ENCODE results near the gene CPN1.
"Not testable (repeated sequence)": the region's sequence is repeated elsewhere in the genome, so short reads cannot be mapped to it uniquely, and the experiment has no call there.

CPN1 gene

GRCh38 chr10:100024748-100025147 is 56.9 kb downstream of the CPN1 start:
- no peak for DNase-seq (ENCODE audit: low read depth in 2 of 2, low spot score in 1 of 2)

GRCh38 chr10:100022403-100022802 is 59.3 kb downstream of the CPN1 start:
- DNase-seq (ENCODE audit: low read depth in 2 of 2, low spot score in 1 of 2): no peak

DNA sequence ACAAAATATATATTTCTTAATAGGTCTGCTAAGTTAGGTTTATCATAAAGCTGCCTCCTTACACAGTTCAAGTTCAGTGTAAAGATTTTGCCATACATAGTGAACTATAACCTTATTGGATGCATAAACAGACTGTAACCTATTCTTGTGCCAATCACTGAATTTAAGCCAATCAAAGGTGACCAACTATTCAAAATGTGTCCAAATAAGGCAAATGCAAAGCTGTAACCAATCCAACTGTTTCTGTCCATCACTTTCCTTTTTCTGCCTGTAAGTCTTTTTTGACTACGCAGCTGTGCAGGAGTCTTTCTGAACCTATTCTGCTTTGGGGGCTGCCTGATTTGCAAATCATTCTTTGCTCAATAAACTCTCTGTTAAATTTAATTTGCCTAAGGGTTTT is 60.3 kb downstream of the CPN1 start:
- DNase-seq (ENCODE audit: low read depth in 2 of 2, low spot score in 1 of 2): no peak

GRCh38 chr10:100020886-100021253 is 60.8 kb downstream of the CPN1 start:
- no peak for DNase-seq (ENCODE audit: low read depth in 2 of 2, low spot score in 1 of 2)

GRCh38 chr10:100020142-100020885 is 61.4 kb downstream of the CPN1 start:
- DNase-seq (ENCODE audit: low read depth in 2 of 2, low spot score in 1 of 2): no peak

DNA sequence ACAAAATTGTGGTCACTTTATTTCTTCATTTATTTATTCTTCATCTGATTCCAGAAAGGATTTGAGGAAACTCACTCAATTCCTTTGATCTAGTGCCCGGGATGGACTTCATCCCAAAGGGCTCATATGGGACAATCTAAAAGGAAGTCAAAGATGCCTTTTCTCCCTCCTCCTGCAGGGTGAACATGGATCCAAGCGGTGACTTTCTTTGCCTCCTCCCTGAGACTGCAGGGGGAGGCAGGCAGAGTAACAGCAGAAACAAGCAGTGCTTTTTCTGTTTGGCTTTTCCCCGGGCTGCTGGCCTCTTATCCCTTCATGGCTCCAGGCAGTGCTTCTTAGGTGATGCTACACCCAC is 61.9 kb downstream of the CPN1 start:
- DNase-seq (ENCODE audit: low read depth in 2 of 2, low spot score in 1 of 2): no peak

- no peak for DNase-seq (ENCODE audit: low read depth in 2 of 2, low spot score in 1 of 2)
Observed at GRCh38 chr10:100014071-100014762, 67.5 kb downstream of the CPN1 start.

GRCh38 chr10:100013621-100014020 is 68.0 kb downstream of the CPN1 start:
- no peak for DNase-seq (ENCODE audit: low read depth in 2 of 2, low spot score in 1 of 2)

GRCh38 chr10:100011906-100012305 is 69.8 kb downstream of the CPN1 start:
- DNase-seq (ENCODE audit: low read depth in 2 of 2, low spot score in 1 of 2): not testable (repeated sequence)

- DNase-seq (ENCODE audit: low read depth in 2 of 2, low spot score in 1 of 2): peak; percentile 57 to 63
Observed at GRCh38 chr10:100009793-100010676, 71.6 kb downstream of the CPN1 start, which contains the start of gene DNMBP. DNMBP (minus strand) TSS chr10:100009947; CDS start chr10:99972124, 37,823 bp downstream.

DNA sequence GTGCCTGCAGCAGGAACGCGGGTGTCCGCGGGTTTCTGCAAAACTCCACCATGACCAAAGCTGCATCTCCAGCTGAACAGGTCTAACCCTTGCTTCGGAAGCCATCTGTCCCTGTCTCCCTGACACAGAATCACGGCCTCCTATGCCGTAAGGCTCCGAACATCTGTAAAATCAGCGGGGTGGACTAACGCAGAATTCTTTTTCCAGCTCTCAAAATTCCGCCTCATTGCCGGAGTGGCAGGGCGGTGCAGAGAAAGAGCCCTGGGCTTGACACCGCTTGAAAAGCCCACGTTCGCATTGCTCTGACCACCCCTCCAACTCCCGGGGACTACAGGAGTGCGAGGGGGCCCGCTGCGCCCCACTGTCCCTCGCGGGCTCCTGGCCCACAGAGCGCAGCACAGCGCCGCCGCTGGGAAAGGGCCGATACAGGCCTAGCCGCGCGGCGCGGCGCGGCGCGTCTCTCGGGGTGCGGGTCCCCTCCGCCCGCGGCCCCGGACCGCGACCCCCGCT is 72.3 kb downstream of the CPN1 start:
- DNase-seq (ENCODE audit: low read depth in 2 of 2, low spot score in 1 of 2): peak; percentile 1 to 13

GRCh38 chr10:100008708-100009282 is 72.9 kb downstream of the CPN1 start:
- no peak for DNase-seq (ENCODE audit: low read depth in 2 of 2, low spot score in 1 of 2)

DNA sequence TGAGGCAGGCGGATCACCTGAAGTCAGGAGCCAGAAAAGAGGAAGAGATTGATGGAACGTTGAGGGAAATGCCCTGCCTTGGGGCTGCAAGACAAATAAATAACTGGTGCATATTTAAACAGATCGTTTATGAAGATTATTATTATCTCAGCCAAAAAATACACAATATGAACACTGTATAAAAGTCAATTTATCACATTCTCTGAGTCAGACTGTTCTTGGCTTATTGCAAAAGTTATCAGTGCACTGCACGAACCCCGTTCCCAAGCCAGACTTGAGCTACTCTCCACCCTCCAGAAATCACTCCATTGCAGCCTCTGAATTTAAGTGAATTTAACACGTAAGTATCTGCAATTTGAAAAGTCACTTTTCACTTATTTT is 73.5 kb downstream of the CPN1 start:
- no peak for DNase-seq (ENCODE audit: low read depth in 2 of 2, low spot score in 1 of 2)

DNA sequence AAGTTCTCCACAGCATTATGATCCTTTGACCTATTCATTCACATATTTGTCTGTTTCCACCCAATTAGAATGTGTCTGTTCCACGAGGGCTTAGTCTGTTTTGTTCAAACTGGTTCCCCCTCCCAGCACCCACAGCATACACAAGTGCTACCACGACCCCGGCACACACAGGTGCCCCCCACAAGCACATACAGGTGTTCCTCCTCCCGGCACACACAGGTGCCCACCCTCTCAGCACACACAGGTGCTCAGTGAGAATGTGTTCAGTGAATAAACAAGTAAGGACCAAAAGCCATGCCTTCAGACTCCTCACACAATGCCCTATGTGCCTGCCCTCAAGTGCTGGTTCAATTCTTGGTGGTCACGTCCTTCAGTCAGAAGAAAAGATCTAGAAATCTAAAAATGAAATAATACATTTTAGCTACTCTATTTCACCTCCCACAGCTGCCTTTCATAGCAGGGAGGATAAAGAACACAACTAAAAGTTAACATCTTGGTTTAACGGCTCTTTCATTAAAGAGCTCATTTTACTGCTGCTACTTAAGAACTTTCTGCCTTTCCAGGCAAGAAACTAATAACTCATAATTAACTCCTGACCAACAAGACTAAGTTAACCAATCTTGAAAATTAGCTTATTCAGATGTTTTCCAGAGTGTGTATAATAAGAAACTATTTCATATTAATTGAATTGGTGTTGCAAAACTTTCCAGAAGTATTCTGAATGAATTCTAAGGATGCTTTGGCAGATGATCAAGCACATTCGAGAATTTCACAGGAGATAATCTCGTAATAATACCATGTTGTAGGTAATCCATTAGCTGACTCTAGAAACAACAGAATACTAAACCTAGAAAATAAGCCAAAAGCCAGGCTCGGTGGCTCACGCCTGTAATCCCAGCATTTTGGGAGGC is 74.2 kb downstream of the CPN1 start:
- no peak for DNase-seq (ENCODE audit: low read depth in 2 of 2, low spot score in 1 of 2)

- no peak for DNase-seq (ENCODE audit: low read depth in 2 of 2, low spot score in 1 of 2)
Observed at GRCh38 chr10:100006243-100006886, 75.3 kb downstream of the CPN1 start.

- DNase-seq (ENCODE audit: low read depth in 2 of 2, low spot score in 1 of 2): no peak
Observed at GRCh38 chr10:100004805-100005510, 76.7 kb downstream of the CPN1 start.

DNA sequence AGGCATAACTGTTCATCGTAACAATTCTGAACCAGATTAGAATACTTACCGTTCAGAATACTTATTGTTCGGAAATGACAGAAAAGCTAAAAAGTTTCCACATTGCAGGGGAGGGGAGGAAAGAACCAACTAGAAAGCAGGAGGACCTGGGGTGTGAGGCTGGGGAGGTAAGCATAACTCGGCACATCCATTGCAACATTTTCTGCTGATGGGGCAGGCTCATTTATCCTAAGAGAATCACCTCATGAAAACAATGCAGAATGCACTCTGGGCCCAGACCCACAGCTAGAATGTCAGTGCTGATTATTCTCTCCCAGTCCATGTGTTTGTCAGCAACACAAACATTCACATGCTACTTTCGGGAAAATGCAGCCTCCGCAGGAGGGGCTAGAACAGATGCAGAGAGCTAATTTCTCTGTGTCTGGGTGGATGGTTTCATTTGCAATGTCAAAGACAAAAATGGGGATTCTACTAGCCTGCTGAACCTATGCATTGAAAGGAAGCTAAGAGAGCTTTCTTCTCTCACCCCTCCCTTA is 81.5 kb downstream of the CPN1 start:
- no peak for DNase-seq (ENCODE audit: low read depth in 2 of 2, low spot score in 1 of 2)

DNA sequence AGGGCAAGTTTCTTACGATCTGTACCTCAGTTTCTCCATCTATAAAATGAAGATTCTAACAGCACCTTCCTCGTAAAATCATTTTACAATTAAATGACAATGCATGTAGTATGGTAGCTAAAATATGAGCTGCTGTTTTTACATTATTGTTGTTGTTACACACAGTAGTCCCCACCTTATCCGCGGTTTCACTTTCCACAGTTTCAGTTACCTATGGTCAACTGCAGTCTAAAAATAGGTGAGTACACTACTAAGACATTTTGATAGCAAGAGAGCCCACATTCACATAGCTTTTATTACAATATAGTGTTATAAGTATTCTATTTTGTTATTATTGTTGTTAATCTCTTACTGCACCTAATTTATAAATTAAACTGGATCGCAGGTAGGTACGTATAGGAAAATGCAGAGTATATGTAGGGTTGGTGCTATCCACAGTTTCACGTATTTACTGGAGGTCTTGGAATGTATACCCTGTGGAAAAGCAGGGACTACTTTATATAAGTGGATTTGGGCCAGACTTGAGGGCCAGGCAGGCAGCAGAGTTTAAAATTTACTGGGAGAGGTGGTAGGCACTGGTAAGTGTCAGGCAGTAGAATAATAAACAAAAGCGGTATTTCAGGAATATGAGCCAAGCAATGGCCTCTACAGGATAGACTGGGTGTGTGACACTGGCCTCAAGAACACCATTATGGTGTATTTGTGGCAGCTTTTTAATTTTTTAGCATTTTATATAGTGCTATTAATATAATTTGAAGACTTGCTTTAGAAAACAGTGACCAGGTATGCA is 82.2 kb downstream of the CPN1 start:
- no peak for DNase-seq (ENCODE audit: low read depth in 2 of 2, low spot score in 1 of 2)
